K562 (cell line): ENCODE results near the gene CCDC106. TPM values are rescaled to one million over a fixed set of nuclear protein-coding genes. Genes with fewer than 3 reads are reported as not detected.
A peak's percentile ranks its signal among the peaks of the same experiment; 100 is the strongest.

Source experiments
- ATF7 ChIP-seq: fragments of 450-650 bp; IDR thresholded peaks from 2 replicates; pipeline ENCODE4 v1.7.1; 2014; ENCODE audit warnings: mild to moderate bottlenecking, moderate library complexity
- CHD2 ChIP-seq: IDR thresholded peaks from 2 replicates; pipeline ENCODE4 v1.6.1; 2011; ENCODE audit warnings: low read depth, low read length
- ETV1 ChIP-seq: fragments of 450-650 bp; conservative IDR thresholded peaks from 2 replicates; pipeline ENCODE4 v1.6.1; 2016; ENCODE audit warnings: missing genetic modification characterization, control low read depth, low read depth, missing compliant biosample characterization
- KAT2B ChIP-seq: IDR thresholded peaks from one replicate; pipeline ENCODE4 v1.6.1; 2012; ENCODE audit warnings: low read depth, mild to moderate bottlenecking, control low read depth, inconsistent platforms, low read length, moderate library complexity
- MEIS2 ChIP-seq: fragments of 450-650 bp; IDR thresholded peaks from 2 replicates; pipeline ENCODE4 v1.6.1; 2014; ENCODE audit warnings: mild to moderate bottlenecking; ENCODE audit not compliant: partially characterized antibody
- TOE1 ChIP-seq, 2 experiments: fragments of 450-650 bp in 1 of 2; sonication (generic) in 1 of 2; formaldehyde crosslinking in 1 of 2; IDR thresholded peaks; 2 replicates each; pipeline versions ENCODE4 v1.7.1 to v1.8.0; 2016 to 2022; ENCODE audit warnings: borderline replicate concordance in 2 of 2, mild to moderate bottlenecking in 2 of 2, antibody characterized with exemption in 1 of 2, inconsistent platforms in 1 of 2, low read depth in 1 of 2, missing genetic modification reagents in 1 of 2, moderate library complexity in 1 of 2
- ZBTB11 ChIP-seq, 3 experiments: fragments of 200-800 bp in 1 of 3; fragments of 250-450 bp in 1 of 3; fragments of 450-650 bp in 1 of 3; sonication (Bioruptor Pico) in 1 of 3; sonication (Bioruptor generic) in 1 of 3; formaldehyde crosslinking in 1 of 3; IDR thresholded peaks; 2 replicates each; pipeline versions ENCODE4 v1.6.1 to v1.8.0; 2016 to 2022; ENCODE audit warnings: mild to moderate bottlenecking in 2 of 3, missing genetic modification characterization in 2 of 3, missing compliant biosample characterization in 1 of 3, moderate library complexity in 1 of 3
- ZKSCAN8 ChIP-seq: fragments of 200-800 bp; sonication (Bioruptor generic); IDR thresholded peaks from 2 replicates; pipeline ENCODE4 v1.6.1; 2016; ENCODE audit warnings: missing genetic modification characterization, missing compliant biosample characterization
- ZNF165 ChIP-seq: fragments of 250-450 bp; sonication (Bioruptor Pico); IDR thresholded peaks from 2 replicates; pipeline ENCODE4 v1.4.0; 2020; ENCODE audit warnings: borderline replicate concordance
- ZNF277 ChIP-seq: fragments of 250-450 bp; sonication (Bioruptor Pico); IDR thresholded peaks from 2 replicates; pipeline ENCODE4 v1.8.0; 2022; ENCODE audit warnings: inconsistent platforms, mild to moderate bottlenecking, moderate library complexity, borderline replicate concordance
- ZNF316 ChIP-seq: fragments of 450-650 bp; IDR thresholded peaks from 2 replicates; pipeline ENCODE4 v1.6.1; 2016
- ZNF512 ChIP-seq: IDR thresholded peaks from 2 replicates; pipeline ENCODE4 v1.6.1; 2016; ENCODE audit warnings: missing genetic modification characterization, missing compliant biosample characterization
- polyA plus RNA-seq, 8 experiments: library from polyadenylated mRNA; depleted of rRNA in 4 of 8; stranded (reverse) in 5 of 8; unstranded in 3 of 8; fragments of >200 nt; fragmentation: Nextera tagmentation in 2 of 8; fragmentation: Illumina TruSeq in 1 of 8; extraction: Ambion mirVana in 2 of 8; extraction: Trizol in 1 of 8; gene quantifications; 2 replicates each; pipeline versions ENCODE4 v1.2.1 to v1.2.3, GENCODE V29; 2011 to 2014; ENCODE audit warnings: inconsistent platforms in 1 of 8, missing spikeins in 1 of 8
- total RNA-seq, 7 experiments: library from RNA; depleted of rRNA in 6 of 7; stranded (reverse); fragments of >200 nt in 6 of 7; fragmentation: Illumina TruSeq in 2 of 7; extraction: Trizol in 2 of 7; gene quantifications; 2 replicates each; pipeline versions ENCODE4 v1.2.1 to v1.2.3, GENCODE V29; 2011 to 2021; ENCODE audit warnings: low replicate concordance in 1 of 7
- TF ChIP-seq, protein P1 (sequence below), 2 experiments: fragments of 450-650 bp; IDR thresholded peaks; 2 replicates each; pipeline ENCODE4 v1.6.1; 2016
- TF ChIP-seq, protein P2 (sequence below): IDR thresholded peaks from 3 replicates; pipeline ENCODE4 v1.6.1; 2011; ENCODE audit warnings: borderline replicate concordance, mild to moderate bottlenecking, moderate library complexity; ENCODE audit not compliant: insufficient read length; ENCODE audit errors: extremely low read depth

CCDC106 gene
- total and polyA plus RNA-seq, 9 of the 15 experiments (the other 6 are each of a cell fraction or from before 2014, with no cell fraction given): 0.10 to 27.5 (median 15.0) TPM; not detected in 1

DNA sequence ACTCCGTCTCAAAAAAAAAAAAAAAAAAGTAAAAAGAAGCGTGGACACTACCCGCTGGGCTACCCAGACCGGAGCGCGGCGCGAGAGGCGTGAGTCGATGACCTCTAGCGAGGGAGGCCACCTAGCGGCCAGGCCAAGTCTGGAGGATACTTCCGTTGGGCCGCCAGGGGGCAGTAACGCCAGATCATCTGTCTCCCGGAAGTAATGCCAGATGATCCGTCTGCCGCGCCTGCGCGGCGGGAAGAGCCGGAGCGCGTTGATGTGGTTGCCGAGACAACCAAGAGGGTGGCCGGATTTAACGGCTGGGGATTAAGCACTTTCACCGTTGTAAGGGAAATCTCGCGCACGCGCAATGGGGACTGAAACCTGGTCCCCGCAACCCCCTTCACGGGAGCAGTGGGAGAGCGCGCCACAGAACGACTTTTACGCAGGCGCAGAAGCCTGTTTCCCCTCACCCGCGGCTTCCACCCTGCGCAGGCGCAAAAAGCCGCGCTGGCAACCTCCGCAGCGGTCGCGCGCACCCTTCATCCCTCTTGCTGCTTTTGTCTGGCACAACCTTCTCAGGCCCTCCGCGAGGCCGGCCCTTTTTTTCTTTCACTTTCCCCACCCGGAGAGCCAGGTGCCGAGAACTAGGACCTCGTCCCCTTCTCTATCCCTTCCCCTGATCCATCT, 5.8 kb downstream of the CCDC106 start (continued):
- TF ChIP-seq, protein P1, sequence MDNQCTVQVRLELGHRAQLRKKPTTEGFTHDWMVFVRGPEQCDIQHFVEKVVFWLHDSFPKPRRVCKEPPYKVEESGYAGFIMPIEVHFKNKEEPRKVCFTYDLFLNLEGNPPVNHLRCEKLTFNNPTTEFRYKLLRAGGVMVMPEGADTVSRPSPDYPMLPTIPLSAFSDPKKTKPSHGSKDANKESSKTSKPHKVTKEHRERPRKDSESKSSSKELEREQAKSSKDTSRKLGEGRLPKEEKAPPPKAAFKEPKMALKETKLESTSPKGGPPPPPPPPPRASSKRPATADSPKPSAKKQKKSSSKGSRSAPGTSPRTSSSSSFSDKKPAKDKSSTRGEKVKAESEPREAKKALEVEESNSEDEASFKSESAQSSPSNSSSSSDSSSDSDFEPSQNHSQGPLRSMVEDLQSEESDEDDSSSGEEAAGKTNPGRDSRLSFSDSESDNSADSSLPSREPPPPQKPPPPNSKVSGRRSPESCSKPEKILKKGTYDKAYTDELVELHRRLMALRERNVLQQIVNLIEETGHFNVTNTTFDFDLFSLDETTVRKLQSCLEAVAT (IDR thresholded peaks at IDR 0.05): peak in 1 of 2 experiments; percentile 98; a peak in 2 of 4 replicates
- TF ChIP-seq CHD2 (peak; percentile 47; the same call in 1 of the 2 replicates), ATF7 (peak; percentile 89), ZKSCAN8 (CRISPR knock-in tag) (no peak), ZNF165 (no peak), KAT2B (peak; percentile 100), ZNF277 (no peak), TOE1 (IDR thresholded peaks at IDR 0.05; ENCODE audit: borderline replicate concordance) (no peak), TOE1 (CRISPR knock-in tag; IDR thresholded peaks at IDR 0.05; ENCODE audit: borderline replicate concordance, low read depth) (0 out of 2 replicates have a peak, but pooled peaks have one; percentile 46), ETV1 (tag) (peak; percentile 98), ZNF316 (no peak), ZNF512 (tag) (peak; percentile 43; the same call in 1 of the 2 replicates), MEIS2 (peak; percentile 92), ZBTB11 (CRISPR knock-in tag; IDR thresholded peaks at IDR 0.05) (peak; percentile 85 to 97 (median 89); a peak in 5 of 6 replicates)
- TF ChIP-seq, protein P2, sequence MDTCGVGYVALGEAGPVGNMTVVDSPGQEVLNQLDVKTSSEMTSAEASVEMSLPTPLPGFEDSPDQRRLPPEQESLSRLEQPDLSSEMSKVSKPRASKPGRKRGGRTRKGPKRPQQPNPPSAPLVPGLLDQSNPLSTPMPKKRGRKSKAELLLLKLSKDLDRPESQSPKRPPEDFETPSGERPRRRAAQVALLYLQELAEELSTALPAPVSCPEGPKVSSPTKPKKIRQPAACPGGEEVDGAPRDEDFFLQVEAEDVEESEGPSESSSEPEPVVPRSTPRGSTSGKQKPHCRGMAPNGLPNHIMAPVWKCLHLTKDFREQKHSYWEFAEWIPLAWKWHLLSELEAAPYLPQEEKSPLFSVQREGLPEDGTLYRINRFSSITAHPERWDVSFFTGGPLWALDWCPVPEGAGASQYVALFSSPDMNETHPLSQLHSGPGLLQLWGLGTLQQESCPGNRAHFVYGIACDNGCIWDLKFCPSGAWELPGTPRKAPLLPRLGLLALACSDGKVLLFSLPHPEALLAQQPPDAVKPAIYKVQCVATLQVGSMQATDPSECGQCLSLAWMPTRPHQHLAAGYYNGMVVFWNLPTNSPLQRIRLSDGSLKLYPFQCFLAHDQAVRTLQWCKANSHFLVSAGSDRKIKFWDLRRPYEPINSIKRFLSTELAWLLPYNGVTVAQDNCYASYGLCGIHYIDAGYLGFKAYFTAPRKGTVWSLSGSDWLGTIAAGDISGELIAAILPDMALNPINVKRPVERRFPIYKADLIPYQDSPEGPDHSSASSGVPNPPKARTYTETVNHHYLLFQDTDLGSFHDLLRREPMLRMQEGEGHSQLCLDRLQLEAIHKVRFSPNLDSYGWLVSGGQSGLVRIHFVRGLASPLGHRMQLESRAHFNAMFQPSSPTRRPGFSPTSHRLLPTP: no peak
